HepG2 (cell line): ENCODE results near the gene C5AR1.

Source experiments
- CBX5 ChIP-seq: sonication (generic); formaldehyde crosslinking; IDR thresholded peaks from 2 replicates; pipeline ENCODE4 v1.4.0; 2020; ENCODE audit warnings: missing genetic modification reagents, borderline replicate concordance
- CTCF ChIP-seq: sonication (generic); formaldehyde crosslinking; IDR thresholded peaks from 2 replicates; pipeline ENCODE4 v1.5.0; 2020; ENCODE audit warnings: mild to moderate bottlenecking, missing genetic modification reagents, moderate library complexity
- ZNF576 ChIP-seq: sonication (generic); formaldehyde crosslinking; IDR thresholded peaks from 2 replicates; pipeline ENCODE4 v1.4.0; 2020; ENCODE audit warnings: mild to moderate bottlenecking, missing genetic modification reagents
- ZSCAN12 ChIP-seq: sonication (generic); formaldehyde crosslinking; IDR thresholded peaks from 2 replicates; pipeline ENCODE4 v1.9.0; 2021; ENCODE audit warnings: mild to moderate bottlenecking, missing genetic modification reagents

DNA sequence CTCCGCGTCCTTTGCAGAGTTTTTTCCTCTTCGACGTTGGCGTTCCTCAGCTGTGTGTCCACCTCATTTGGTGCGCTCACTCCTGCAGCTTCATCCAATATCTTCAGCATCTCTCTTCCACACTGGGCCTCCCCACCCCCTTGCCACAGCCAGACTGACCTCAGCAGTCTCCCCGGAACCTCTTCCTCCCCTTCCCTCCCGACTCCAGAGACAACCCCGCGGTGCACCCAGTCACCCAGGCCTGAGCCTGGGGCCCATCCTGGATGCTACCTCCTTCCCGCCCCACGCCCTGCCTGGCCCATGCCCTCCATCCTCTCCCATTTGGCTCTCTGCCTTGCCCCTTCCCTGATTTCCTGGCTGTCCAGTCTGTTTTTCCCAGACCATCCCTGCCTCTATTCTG is 14.2 kb downstream of the C5AR1 start:
- TF ChIP-seq CTCF (CRISPR knock-in tag) (no peak), ZSCAN12 (no peak), CBX5 (CRISPR knock-in tag) (no peak), ZNF576 (CRISPR knock-in tag) (no peak)
